NCI-H526 treated with DMSO at 0.1 percent for 48 hours (cell line): Measurements from ENCODE around the gene VEPH1.

Source experiments
- DNase-seq: peaks from one replicate; lab custom pipeline; 2025; lab: John Stamatoyannopoulos, UW

Gene VEPH1

GRCh38 chr3:157429708-157430107 is 73.5 kb downstream of the VEPH1 start:
- DNase-seq, result no peak

- no peak for DNase-seq
Observed at GRCh38 chr3:157428853-157429252, 74.4 kb downstream of the VEPH1 start.

DNA sequence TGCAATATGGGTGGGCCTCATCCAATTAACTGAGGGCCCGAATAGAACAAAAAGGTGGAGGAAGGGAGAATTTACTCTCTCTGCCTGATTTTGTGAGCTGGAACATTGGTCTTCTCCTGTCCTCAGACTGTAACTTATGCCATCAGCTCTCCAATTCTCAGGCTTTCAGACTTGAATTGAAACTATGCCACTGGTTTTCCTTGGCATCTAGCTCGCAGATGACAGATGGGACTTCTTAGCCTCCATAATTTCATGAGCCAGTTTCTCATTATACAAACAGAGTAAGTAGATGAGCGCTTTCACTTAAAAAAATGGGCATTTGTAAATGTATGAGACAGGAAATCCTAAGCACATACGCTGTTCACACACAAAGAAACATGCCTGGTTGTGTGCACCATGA is 75.3 kb downstream of the VEPH1 start:
- DNase-seq, result no peak

DNA sequence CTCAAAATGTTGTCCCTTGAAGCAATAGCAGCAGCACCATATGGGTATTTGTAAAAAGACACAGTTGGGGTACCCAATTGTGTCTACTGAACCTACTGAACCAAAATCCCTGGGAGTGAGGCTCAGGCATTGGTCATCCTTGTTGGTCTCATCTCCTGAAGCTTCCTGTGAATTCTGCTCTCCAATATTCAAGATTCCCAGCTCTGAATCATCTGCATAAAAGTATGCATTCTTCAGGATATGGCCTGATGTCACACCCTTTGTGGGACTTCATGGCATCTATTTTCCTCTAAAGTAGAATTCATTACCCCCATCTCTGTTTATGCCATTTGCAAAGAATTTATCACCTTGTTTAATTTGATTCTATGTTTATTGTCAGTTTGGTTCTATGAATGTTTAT is 79.9 kb downstream of the VEPH1 start:
- no peak for DNase-seq

GRCh38 chr3:157420606-157421130 is 82.5 kb downstream of the VEPH1 start:
- DNase-seq, result no peak

- no peak for DNase-seq
Observed at GRCh38 chr3:157418104-157418503, 85.1 kb downstream of the VEPH1 start.

GRCh38 chr3:157417247-157417646 is 86.0 kb downstream of the VEPH1 start:
- no peak for DNase-seq

DNA sequence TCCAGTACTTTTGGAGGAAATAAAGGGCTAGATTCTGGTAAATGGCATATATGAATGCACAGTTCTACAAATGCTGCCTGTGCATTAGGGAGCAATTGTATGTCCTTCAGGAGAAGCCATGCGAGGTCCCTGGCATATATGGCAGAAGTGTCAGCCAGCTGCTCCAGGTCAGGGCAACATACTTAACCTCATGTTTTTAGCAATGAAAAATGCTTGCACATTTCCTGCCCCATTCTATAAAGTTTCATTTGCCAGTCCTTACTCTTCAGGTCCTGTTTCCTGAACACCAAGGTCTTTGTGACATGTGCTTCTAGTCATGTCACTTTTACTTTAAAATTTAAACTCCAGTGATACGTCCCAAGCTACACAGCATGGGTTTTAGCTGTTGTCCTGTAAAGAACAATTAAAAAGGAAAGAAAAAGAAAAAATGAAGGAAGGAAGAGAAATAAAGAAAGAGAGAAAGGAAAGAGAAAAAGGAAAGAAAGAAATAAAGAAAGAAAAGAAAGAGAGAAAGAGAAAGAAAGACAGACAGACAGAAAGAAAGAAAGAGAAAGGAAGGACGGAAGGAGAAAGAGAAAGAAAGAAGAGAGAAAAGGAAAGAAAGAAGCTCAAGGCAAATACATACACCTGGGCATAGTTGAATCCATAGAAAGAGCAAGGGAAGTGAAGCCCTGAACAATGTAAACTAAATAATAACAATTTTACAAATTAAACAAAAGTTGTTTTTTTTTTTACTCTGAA is 86.7 kb downstream of the VEPH1 start:
- DNase-seq, result no peak

- DNase-seq, result no peak
Observed at GRCh38 chr3:157414861-157415260, 88.4 kb downstream of the VEPH1 start.

DNA sequence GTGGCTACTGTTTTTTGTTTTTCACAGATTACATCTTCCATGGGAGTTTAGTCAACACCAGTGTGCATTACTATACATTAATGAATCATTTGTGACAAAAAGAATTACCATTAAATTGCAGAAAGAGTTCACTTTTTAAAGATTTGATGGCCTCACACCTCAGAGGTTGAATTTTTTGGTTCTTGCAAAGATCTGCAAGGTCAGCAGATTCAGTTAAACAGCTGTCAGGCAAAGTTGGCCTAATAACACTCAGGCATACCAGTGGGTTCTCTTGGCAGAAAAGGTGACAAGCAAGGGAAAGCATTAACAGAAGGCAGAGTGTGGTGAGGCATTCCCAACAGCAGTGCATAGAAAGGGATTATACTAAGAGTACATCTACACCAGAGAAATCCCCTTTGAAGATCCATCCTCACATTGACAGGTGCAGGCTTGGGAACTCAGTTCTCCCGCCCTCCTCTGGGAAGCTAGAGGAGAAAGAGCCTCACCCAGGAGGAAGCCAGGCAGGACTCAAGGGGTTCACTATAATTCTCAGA is 90.8 kb downstream of the VEPH1 start:
- no peak for DNase-seq

DNA sequence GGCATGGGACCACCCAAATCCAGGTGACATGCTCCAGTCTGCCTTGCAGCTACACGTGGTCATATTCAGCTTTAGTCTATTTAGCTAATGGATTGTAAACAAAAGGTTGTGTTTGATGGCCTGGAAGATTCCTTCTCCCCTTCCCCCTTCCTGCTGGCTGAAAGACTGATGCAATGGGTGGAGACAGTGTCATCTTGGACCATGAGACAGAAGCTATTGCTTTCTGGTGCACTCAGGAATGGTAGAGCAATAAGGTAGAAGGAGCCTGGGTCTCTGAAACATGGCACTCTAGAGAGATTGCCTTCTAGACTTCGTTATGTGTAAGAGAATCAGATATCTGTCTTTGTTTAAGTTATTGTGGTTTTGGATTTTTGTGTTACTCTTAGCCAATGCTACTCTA is 92.3 kb downstream of the VEPH1 start:
- no peak for DNase-seq

DNA sequence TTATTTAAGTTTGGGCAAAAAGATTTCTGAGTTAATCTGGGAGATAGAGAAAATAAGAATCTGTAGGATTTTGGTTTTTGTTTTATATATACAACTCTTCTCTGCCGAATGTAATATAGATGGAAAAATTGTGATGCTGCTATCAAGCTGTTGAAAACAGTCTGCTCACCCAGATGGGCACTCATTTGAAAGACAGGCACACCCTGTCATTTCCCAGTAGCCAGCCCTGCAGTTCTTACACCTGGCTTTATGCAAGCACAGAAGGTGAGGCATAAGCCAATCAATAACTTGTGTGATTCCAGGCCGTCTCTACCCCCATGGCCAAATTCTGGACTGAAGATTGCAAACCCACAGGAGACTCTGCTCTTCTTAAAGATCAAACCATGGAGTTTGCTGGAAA is 93.7 kb downstream of the VEPH1 start:
- no peak for DNase-seq

GRCh38 chr3:157408499-157409149 is 94.6 kb downstream of the VEPH1 start:
- DNase-seq, result no peak

DNA sequence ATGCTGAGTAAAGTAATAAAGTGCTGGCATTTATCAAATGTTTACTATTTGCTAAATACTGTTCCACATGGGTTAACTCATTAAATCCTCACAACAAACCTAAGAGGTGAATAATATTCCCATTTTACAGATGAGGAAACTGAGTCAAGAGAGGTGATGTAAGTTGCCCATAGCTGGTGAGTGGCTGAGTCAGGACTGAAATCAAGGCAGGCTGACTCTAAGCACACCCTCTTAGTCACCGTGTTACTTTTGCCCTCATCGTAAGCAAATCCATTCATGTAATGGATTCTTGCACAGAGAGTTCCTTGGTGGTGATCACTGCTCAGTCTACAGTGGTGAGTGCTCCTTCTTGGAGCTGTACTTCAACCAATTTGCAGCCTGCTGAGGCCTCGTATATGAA is 95.4 kb downstream of the VEPH1 start:
- no peak for DNase-seq

DNA sequence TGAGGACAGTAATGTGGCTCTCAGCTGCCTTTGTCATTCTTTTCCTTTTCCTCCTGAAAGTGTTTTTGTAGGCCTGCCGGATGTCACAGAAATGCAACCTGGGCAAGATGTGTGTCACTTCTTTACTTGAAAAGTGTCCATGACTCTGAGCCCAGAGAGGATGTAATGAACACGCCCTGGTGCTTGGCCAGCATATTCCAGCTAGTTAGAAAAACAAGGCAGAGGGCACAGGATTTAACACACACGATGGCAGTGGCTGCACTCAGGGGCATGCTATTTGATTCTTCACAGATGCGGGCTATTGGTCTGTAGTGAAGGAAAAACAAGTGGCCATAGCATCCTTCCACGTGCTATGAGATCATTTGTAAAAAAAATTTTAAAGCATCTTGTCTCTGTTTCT is 96.8 kb downstream of the VEPH1 start:
- DNase-seq, result no peak

GRCh38 chr3:157405457-157405856 is 97.8 kb downstream of the VEPH1 start:
- no peak for DNase-seq

GRCh38 chr3:157404381-157404780 is 98.8 kb downstream of the VEPH1 start:
- no peak for DNase-seq

DNA sequence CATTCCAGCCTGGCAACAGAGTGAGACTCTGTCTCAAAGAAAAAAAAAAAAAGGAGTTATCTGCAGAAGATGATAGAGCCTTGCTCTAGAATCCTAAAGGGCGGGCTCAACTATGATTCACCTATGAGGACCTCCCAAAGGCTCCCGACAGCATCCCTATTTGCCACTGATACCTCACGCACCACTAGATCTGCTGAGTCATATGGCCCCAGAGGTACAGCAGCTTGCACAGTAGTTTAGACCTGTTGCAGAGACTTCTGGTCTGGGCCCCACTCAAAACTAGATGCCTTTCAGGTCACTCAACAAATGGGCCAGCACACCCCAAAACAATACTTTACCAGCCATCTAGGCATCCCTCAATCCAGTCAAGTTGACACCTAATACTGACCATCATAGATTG is 104.6 kb downstream of the VEPH1 start:
- DNase-seq, result no peak

DNA sequence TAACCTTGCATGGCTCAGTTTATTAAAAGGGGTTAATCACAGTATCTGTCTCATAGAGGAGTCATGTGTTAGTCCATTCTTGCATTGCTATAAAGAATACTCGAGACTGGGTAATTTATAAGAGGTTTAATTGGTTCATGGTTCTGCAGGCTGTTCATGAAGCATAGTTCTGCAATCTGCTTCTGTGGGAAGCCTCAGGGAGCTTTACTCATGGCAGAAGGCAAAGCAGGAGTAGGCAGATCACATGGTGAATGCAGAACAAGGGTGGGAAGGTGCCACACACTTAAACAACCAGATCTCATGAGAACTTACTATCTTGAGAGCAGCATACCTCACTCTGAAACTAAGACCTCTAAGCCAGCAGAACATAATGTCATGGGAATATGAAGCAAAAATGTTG is 108.8 kb downstream of the VEPH1 start:
- DNase-seq, result no peak

GRCh38 chr3:157393113-157393512 is 110.1 kb downstream of the VEPH1 start:
- no peak for DNase-seq

- DNase-seq, result no peak
Observed at GRCh38 chr3:157392104-157392503, 111.1 kb downstream of the VEPH1 start.

- DNase-seq, result no peak
Observed at GRCh38 chr3:157390713-157391515, 112.3 kb downstream of the VEPH1 start.

DNA sequence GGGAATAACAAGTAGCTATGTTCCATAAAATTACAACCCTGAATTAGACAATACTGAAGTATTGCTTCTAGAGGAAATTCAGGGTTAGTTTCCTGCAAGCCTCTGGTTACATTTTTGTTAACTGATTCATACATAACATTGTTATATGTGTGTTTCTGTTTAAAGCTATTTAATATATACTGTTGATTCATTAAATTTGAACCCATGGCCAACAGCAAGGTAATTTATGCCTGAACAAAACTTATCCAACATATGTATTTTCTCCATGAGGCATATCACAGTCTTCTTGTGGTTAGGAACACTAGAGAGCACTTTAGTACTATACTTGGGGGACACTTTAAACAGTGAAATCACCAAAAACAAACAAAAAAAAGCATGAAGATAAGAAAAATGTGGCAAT is 114.2 kb downstream of the VEPH1 start:
- no peak for DNase-seq
